Measurements from ENCODE around the gene LRRTM4. TPM values are rescaled to one million over a fixed set of nuclear protein-coding genes. Genes with fewer than 3 reads are reported as not detected.

The LRRTM4 gene
- total RNA-seq, 1 donor from 2014 or later = not detected

DNA sequence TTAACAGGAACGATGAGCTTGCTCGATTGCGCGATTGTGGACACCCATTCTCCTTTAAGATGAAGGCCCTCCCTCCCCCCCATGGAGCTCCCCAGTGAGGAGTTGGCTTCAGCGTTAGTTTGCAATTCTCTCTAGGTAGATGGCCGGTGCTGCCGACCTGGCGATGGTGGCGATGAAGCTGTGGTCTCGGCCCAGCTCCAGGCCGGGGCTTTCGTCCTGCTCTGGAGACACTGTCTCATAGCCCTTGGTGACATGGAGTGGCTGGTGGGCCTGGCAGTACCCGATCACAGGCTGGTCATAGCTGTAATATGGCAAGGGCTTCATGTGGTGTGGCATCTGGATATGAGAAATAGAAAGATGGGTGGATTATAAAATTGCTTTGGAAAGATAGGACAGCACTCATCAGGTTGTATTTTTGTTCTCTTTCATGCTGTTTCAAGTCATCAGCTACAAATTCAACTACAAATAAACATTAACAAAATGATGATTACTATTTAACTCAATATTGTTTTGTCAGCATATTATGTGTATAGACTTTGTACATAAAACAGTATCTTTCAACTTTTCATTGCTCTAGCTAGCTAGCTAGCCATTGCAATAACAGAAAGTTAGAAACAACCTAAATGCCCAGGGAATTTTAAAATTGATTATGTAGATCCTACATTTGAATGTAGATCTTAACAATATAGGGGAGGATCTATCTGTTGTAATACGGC, 773.4 kb downstream of the LRRTM4 start:
- DNase-seq (ENCODE audit: low read depth) = no peak
- H3K4me3 ChIP-seq (ENCODE audit: low read depth, low read length) = no peak overlapping the region
- TF ChIP-seq, protein P1, sequence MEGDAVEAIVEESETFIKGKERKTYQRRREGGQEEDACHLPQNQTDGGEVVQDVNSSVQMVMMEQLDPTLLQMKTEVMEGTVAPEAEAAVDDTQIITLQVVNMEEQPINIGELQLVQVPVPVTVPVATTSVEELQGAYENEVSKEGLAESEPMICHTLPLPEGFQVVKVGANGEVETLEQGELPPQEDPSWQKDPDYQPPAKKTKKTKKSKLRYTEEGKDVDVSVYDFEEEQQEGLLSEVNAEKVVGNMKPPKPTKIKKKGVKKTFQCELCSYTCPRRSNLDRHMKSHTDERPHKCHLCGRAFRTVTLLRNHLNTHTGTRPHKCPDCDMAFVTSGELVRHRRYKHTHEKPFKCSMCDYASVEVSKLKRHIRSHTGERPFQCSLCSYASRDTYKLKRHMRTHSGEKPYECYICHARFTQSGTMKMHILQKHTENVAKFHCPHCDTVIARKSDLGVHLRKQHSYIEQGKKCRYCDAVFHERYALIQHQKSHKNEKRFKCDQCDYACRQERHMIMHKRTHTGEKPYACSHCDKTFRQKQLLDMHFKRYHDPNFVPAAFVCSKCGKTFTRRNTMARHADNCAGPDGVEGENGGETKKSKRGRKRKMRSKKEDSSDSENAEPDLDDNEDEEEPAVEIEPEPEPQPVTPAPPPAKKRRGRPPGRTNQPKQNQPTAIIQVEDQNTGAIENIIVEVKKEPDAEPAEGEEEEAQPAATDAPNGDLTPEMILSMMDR (IDR thresholded peaks at IDR 0.05; ENCODE audit: insufficient read depth, low read length, severe bottlenecking) = no peak
- FAIRE-seq = no peak
- H3K27me3 ChIP-seq (ENCODE audit: control insufficient read depth, insufficient read depth, low read length) = no peaks in the 10 kb centered on the region
- H3K36me3 ChIP-seq (ENCODE audit: control insufficient read depth, insufficient read depth, low read length) = no peaks in the 10 kb centered on the region

DNA sequence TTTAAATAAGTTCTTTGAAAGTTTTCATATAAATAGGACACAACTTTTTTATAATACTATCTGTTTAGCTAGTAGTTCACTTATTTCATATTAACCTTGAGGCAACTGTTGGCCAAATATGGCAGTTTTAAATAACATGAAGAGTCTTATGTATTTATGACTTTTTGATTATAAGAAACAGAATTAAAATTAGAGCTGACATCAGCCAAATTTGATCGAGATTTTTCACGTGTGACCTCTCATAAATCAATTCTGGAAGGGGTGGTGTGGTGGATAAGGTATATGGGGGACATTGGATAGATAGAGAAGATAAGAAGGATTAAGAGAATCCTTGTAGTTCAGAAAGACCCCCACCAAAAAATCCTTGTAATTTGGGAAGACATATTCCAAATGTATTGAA, 776.6 kb downstream of the LRRTM4 start:
- TF ChIP-seq, protein P1 (IDR thresholded peaks at IDR 0.05; ENCODE audit: insufficient read depth, low read length, severe bottlenecking) = no peak
- no peak for FAIRE-seq
- H3K36me3 ChIP-seq (ENCODE audit: control insufficient read depth, insufficient read depth, low read length) = no peaks in the 10 kb centered on the region
- no peak for DNase-seq (ENCODE audit: low read depth)
- H3K4me3 ChIP-seq (ENCODE audit: low read depth, low read length) = no peak overlapping the region
- H3K27me3 ChIP-seq (ENCODE audit: control insufficient read depth, insufficient read depth, low read length) = no peaks in the 10 kb centered on the region

DNA sequence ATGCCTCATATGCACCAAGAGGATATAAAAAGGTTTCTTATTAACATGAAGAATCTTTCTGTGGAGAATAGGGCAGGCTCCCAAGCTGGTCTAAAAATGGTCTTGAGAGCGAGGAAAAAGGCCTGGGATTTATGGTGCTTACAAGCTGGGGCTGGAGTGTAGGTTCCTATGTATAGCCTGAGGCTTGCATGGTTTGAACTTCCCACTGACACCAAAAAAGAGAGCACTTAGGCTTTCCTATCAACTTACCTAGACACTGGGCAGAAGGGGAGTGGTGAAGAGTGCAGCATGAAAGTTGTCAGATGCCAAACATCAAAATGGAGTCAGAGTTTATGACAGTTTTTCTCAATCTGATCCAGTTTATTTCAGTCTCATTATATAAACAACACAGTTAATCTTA, 784.6 kb downstream of the LRRTM4 start:
- H3K36me3 ChIP-seq (ENCODE audit: control insufficient read depth, insufficient read depth, low read length) = no peaks in the 10 kb centered on the region
- H3K27me3 ChIP-seq (ENCODE audit: control insufficient read depth, insufficient read depth, low read length) = no peaks in the 10 kb centered on the region
- DNase-seq (ENCODE audit: low read depth) = no peak
- no peak for FAIRE-seq
- TF ChIP-seq, protein P1 (IDR thresholded peaks at IDR 0.05; ENCODE audit: insufficient read depth, low read length, severe bottlenecking) = no peak
- H3K4me3 ChIP-seq (ENCODE audit: low read depth, low read length) = no peak overlapping the region

DNA sequence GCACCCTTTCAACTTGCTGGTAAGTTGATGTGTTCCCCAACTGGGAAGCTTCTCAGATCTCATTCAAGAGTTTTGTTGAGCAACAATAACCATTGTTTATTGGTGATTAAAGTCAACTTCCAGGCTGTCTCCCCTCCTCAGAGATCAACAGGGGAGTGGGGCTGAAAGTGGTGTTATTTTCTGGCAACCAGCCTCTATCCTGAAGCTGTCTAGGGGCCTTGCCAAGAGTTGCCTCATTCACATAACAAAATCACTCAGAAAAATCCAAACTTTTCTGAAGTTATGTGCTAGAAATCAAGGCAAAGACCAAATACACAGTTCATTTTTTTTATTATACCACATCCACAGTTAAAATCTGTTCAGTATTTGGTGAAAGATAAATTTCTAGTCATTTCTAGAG, 788.4 kb downstream of the LRRTM4 start:
- H3K36me3 ChIP-seq (ENCODE audit: control insufficient read depth, insufficient read depth, low read length) = no peaks in the 10 kb centered on the region

DNA sequence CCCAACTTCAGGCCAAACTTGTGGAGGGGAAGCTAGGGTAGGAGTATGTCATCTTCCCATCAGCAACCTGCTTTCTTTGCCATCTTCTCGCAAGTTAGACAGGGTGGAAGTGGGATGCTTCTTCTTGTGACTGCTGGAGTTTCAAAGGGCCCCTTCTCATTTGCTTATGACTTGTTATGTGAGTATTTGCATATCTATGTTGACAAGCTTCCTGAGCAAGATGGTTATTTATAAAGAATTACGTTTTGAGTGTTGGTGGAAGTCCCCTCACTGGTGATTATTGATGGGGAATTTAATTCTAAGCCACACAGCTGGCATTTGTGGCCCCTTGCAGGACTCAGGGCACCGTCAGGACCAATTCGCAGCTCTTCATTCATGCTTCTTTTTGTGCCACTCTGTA, 791.0 kb downstream of the LRRTM4 start:
- FAIRE-seq (no peak), DNase-seq (ENCODE audit: low read depth) (no peak)
- TF ChIP-seq, protein P1 (IDR thresholded peaks at IDR 0.05; ENCODE audit: insufficient read depth, low read length, severe bottlenecking) = no peak
- H3K4me3 ChIP-seq (ENCODE audit: low read depth, low read length) = no peak overlapping the region
- H3K36me3 ChIP-seq (ENCODE audit: control insufficient read depth, insufficient read depth, low read length) = no peaks in the 10 kb centered on the region
- no peaks in the 10 kb centered on the region for H3K27me3 ChIP-seq (ENCODE audit: control insufficient read depth, insufficient read depth, low read length)

More for the DNA sequence above, 788.4 kb downstream of the LRRTM4 start:
- TF ChIP-seq, protein P1 (IDR thresholded peaks at IDR 0.05; ENCODE audit: insufficient read depth, low read length, severe bottlenecking) = no peak
- DNase-seq (ENCODE audit: low read depth) = no peak
- FAIRE-seq = no peak
- Histone ChIP-seq H3K4me3 (ENCODE audit: low read depth, low read length) (no peak overlapping the region), H3K27me3 (ENCODE audit: control insufficient read depth, insufficient read depth, low read length) (no peaks in the 10 kb centered on the region)

DNA sequence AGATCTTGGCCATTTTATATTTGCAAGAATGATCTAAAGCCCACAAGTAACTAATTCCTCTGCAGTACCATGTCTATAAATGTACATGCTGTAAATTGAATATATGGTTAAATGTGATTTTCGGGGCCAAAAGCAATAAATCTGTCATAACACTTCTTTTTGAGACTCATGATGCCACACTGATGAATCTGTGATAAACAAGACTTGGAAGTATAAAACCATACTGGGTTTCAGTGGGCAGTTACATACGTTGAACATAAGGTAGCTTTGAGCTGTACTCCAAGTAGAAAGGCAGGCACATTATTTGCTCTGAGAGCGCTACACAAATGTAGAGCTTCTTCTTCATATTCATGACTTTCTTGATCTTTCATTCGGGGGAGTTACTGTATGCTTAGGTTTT, 792.2 kb downstream of the LRRTM4 start:
- FAIRE-seq (no peak), DNase-seq (ENCODE audit: low read depth) (no peak)
- Histone ChIP-seq H3K27me3 (ENCODE audit: control insufficient read depth, insufficient read depth, low read length) (no peaks in the 10 kb centered on the region), H3K4me3 (ENCODE audit: low read depth, low read length) (no peak overlapping the region), H3K36me3 (ENCODE audit: control insufficient read depth, insufficient read depth, low read length) (no peaks in the 10 kb centered on the region)
- TF ChIP-seq, protein P1 (IDR thresholded peaks at IDR 0.05; ENCODE audit: insufficient read depth, low read length, severe bottlenecking) = no peak

All from bronchial epithelial cell (primary cell).